Keratinocyte (primary cell): ENCODE measurements around the gene ULK4. TPM values are rescaled to one million over a fixed set of nuclear protein-coding genes. Genes with fewer than 3 reads are reported as not detected.

ENCODE experiments used
- DNase-seq: peaks from one replicate; pipeline ENCODE4 v3.0.0-alpha.2; 2011; ENCODE audit warnings: low read depth, missing footprints, low spot score
- FAIRE-seq: peaks from 2 replicates; lab custom pipeline; 2011; peaks lifted over from hg19 to GRCh38; lab: Jason Lieb, UNC
- H2AFZ ChIP-seq: 2 replicates; pipeline ENCODE4 v1.6.0; 2012; ENCODE audit warnings: low read length, control low read depth, inconsistent platforms; ENCODE audit not compliant: control insufficient read depth
- H3K27ac ChIP-seq: 2 replicates; pipeline ENCODE4 v1.5.1; 2011; ENCODE audit warnings: low read length; ENCODE audit not compliant: control insufficient read depth, insufficient read depth
- H3K27me3 ChIP-seq: 3 replicates; pipeline ENCODE4 v1.6.0; 2011; ENCODE audit warnings: low read length; ENCODE audit not compliant: control insufficient read depth, insufficient read depth; ENCODE audit errors: extremely low read depth
- H3K36me3 ChIP-seq, 2 experiments: 2 replicates in 1 of 2; 3 replicates in 1 of 2; pipeline ENCODE4 v1.5.1; 2011; ENCODE audit warnings: low read length in 2 of 2, mild to moderate bottlenecking in 1 of 2; ENCODE audit not compliant: control insufficient read depth in 2 of 2, insufficient read depth in 2 of 2; ENCODE audit errors: extremely low read depth in 1 of 2
- H3K4me1 ChIP-seq: 3 replicates; pipeline ENCODE4 v1.5.1; 2011; ENCODE audit warnings: low read length; ENCODE audit not compliant: control insufficient read depth, insufficient read depth; ENCODE audit errors: extremely low read depth
- H3K4me2 ChIP-seq: 3 replicates; pipeline ENCODE4 v1.6.0; 2011; ENCODE audit warnings: low read depth, low read length; ENCODE audit not compliant: control insufficient read depth, insufficient read depth; ENCODE audit errors: extremely low read depth
- H3K4me3 ChIP-seq, 3 experiments: fragments of 200-600 bp in 1 of 3; sonication (generic) in 1 of 3; 2 replicates in 2 of 3; 3 replicates in 1 of 3; pipeline ENCODE4 v1.5.1; 2011 to 2016; ENCODE audit warnings: low read length in 3 of 3, mild to moderate bottlenecking in 3 of 3, control low read depth in 2 of 3, inconsistent platforms in 1 of 3, low read depth in 1 of 3, mixed read lengths in 1 of 3, mixed run types in 1 of 3, moderate library complexity in 1 of 3; ENCODE audit not compliant: control insufficient read depth in 2 of 3, insufficient read depth in 2 of 3; ENCODE audit errors: extremely low read depth in 1 of 3
- H3K79me2 ChIP-seq: 2 replicates; pipeline ENCODE4 v1.6.0; 2012; ENCODE audit warnings: low read length; ENCODE audit not compliant: control insufficient read depth, insufficient read depth
- H3K9ac ChIP-seq: 3 replicates; pipeline ENCODE4 v1.6.0; 2011; ENCODE audit warnings: low read length; ENCODE audit not compliant: control insufficient read depth, insufficient read depth; ENCODE audit errors: extremely low read depth
- H3K9me1 ChIP-seq: 3 replicates; pipeline ENCODE4 v1.6.0; 2011; ENCODE audit warnings: low read length; ENCODE audit not compliant: control insufficient read depth, insufficient read depth; ENCODE audit errors: extremely low read depth
- H3K9me3 ChIP-seq: 2 replicates; pipeline ENCODE4 v1.5.1; 2012; ENCODE audit warnings: low read depth, low read length; ENCODE audit not compliant: control insufficient read depth
- H4K20me1 ChIP-seq: 3 replicates; pipeline ENCODE4 v1.6.0; 2011; ENCODE audit warnings: low read length; ENCODE audit not compliant: control insufficient read depth, insufficient read depth; ENCODE audit errors: extremely low read depth
- CTCF ChIP-seq, 3 experiments: IDR thresholded peaks in 1 of 3; conservative IDR thresholded peaks in 1 of 3; optimal IDR thresholded peaks in 1 of 3; 2 replicates in 2 of 3; 3 replicates in 1 of 3; pipeline versions ENCODE3 to v1.5.1; 2011; ENCODE audit warnings: low read length in 3 of 3, mild to moderate bottlenecking in 3 of 3, moderate library complexity in 2 of 3, control low read depth in 1 of 3, inconsistent platforms in 1 of 3; ENCODE audit not compliant: insufficient read depth in 2 of 3; ENCODE audit errors: extremely low read depth in 1 of 3
- EZH2 ChIP-seq: IDR thresholded peaks from one replicate; pipeline ENCODE4 v1.6.1; 2012; ENCODE audit warnings: inconsistent platforms, mild to moderate bottlenecking, low read length, moderate library complexity
- dilution Hi-C: fragments of 300-500 bp; cut with MboI; formaldehyde crosslinking; loops from one replicate; pipeline ENCODE4 v1.7.0; 2020; ENCODE audit warnings: low sequenced_read_pairs; ENCODE audit not compliant: extremely low pct_ligation_motif_present
- polyA plus RNA-seq, 5 experiments: library from polyadenylated mRNA; depleted of rRNA in 3 of 5; stranded (reverse) in 3 of 5; stranded (forward) in 1 of 5; unstranded in 1 of 5; fragments of >200 nt; gene quantifications; 1 replicate in 1 of 5; 2 replicates in 3 of 5; 3 replicates in 1 of 5; pipeline versions ENCODE4 v1.2.1 to v1.2.3, GENCODE V29; 2011 to 2012; ENCODE audit warnings: missing spikeins in 2 of 5, low read depth in 1 of 5, low replicate concordance in 1 of 5

The ULK4 gene
- polyA plus RNA-seq, 1 donor (not counting 4 experiments of a cell fraction or from before 2014, with no cell fraction given) = 6.1 TPM

DNA sequence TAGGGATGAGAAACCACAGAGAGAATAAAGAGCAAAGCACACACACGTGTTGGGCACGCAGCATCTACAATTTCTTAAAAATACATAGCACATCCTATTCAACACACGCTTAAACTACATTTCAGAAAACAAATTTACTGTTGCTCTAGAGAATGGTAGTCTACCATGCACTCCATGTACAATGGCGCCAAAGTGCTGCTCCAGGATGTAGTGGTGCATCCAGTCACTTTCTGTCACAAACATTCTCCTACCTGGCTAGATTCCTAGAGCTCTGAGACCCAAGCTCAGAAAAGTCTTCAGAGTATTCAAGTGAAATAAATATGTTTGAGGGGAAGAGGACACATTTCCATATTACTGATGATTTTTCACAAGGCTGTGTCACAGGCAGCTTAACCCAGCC is 388.3 kb downstream of the ULK4 start:
- no peak for DNase-seq
- dilution Hi-C loops = no loop called here
- no peak for TF ChIP-seq EZH2
- TF ChIP-seq CTCF (optimal IDR thresholded peaks at IDR 0.05 in 1 of 3, IDR thresholded peaks at IDR 0.05 in 1 of 3, conservative IDR thresholded peaks at IDR 0.05 in 1 of 3; ENCODE audit: extremely low read depth in 1 of 3, insufficient read depth in 2 of 3, low read length in 3 of 3) = no peak

GRCh38 chr3:41572092-41572491 is 389.8 kb downstream of the ULK4 start:
- no peak for DNase-seq
- dilution Hi-C loops = no loop called here
- TF ChIP-seq CTCF (optimal IDR thresholded peaks at IDR 0.05 in 1 of 3, IDR thresholded peaks at IDR 0.05 in 1 of 3, conservative IDR thresholded peaks at IDR 0.05 in 1 of 3; ENCODE audit: extremely low read depth in 1 of 3, insufficient read depth in 2 of 3, low read length in 3 of 3) (no peak), EZH2 (no peak)
- FAIRE-seq = no peak
- H3K4me3 ChIP-seq = no peak overlapping the region
- H2AFZ ChIP-seq = no peak overlapping the region
- H3K79me2 ChIP-seq = no peaks in the 10 kb centered on the region
- no peaks in the 10 kb centered on the region for H3K27me3 ChIP-seq
- no peak overlapping the region for H3K27ac ChIP-seq
- H3K9ac ChIP-seq = no peak overlapping the region
- no peaks in the 10 kb centered on the region for H4K20me1 ChIP-seq
- H3K4me1 ChIP-seq = no peaks in the 10 kb centered on the region
- no peaks in the 10 kb centered on the region for H3K9me3 ChIP-seq
- H3K36me3 ChIP-seq = no peaks in the 10 kb centered on the region
- H3K9me1 ChIP-seq = no peaks in the 10 kb centered on the region
- H3K4me2 ChIP-seq = no peak overlapping the region

More for the DNA sequence above, 388.3 kb downstream of the ULK4 start:
- H3K9me3 ChIP-seq = no peaks in the 10 kb centered on the region
- H3K4me2 ChIP-seq = no peak overlapping the region
- H3K27me3 ChIP-seq = no peaks in the 10 kb centered on the region
- no peaks in the 10 kb centered on the region for H3K4me1 ChIP-seq
- no peaks in the 10 kb centered on the region for H4K20me1 ChIP-seq
- FAIRE-seq = no peak
- H3K36me3 ChIP-seq = no peaks in the 10 kb centered on the region
- no peak overlapping the region for H3K27ac ChIP-seq
- no peak overlapping the region for H3K9ac ChIP-seq
- H2AFZ ChIP-seq = no peak overlapping the region
- H3K9me1 ChIP-seq = no peaks in the 10 kb centered on the region
- H3K4me3 ChIP-seq = no peak overlapping the region
- H3K79me2 ChIP-seq = no peaks in the 10 kb centered on the region
